Mesenteric fat pad (tissue), 1 donor: ENCODE measurements around the gene BCL2L1. TPM values are rescaled to one million over a fixed set of nuclear protein-coding genes. Genes with fewer than 3 reads are reported as not detected.
"Not testable (repeated sequence)": the region's sequence is repeated elsewhere in the genome, so short reads cannot be mapped to it uniquely, and the experiment has no call there.

Source experiments
- DNase-seq: peaks from one replicate; pipeline ENCODE4 v3.0.0-alpha.2; 2020; ENCODE audit warnings: low spot score
- total RNA-seq: library from RNA; stranded (reverse); fragmentation: NEBNext Ultra II Directional; extraction: Animal tissue kit (Norgen Biotek cat#: 25700); gene quantifications from one replicate; pipeline ENCODE4 v1.2.1, GENCODE V29; 2021
- donor health status: DM: yes; HTN: yes; CAD: no.

Gene BCL2L1
- total RNA-seq, 1 donor from 2014 or later, result 135 TPM

- no peak for DNase-seq
Observed at GRCh38 chr20:31663524-31663837, 59.2 kb downstream of the BCL2L1 start.

GRCh38 chr20:31662372-31662854, 60.3 kb downstream of the BCL2L1 start:
- no peak for DNase-seq

DNA sequence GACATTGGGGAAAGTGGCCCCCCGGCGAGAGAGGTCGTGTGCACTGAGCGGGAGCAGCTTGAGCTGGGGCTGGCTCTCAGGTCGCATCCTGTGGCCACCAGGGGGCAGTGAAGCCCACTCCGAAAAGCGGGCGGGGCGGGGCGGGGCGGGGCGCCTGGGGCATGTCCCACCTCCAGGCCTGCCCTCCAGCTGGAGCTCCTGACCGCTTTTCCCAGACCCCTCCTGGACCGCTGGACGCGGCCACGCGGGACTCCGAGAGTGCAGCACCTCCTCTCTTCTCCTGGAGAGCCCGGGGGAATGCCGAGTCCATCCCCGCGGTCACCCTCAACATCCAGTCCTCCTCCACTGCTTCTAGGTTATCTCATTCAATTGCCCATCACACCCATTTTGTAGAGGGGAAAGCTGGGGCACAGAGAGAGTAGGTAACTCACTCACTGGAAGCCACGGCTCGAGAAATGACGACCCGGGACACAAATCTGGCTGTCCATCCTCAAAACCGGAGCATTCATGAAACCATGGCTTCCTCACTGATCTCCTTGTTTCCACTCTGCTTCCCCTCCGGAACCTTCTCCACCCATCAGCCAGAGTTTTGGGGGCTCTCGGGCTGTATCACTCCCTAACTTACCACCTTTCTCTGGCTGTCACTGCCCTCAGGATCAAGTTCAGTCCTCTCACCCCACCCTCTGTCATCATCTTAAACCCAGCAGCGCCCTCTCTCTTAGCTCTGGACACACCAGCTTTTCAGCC, 60.9 kb downstream of the BCL2L1 start:
- no peak for DNase-seq

- no peak for DNase-seq
Observed at GRCh38 chr20:31654534-31654933, 68.1 kb downstream of the BCL2L1 start.

DNA sequence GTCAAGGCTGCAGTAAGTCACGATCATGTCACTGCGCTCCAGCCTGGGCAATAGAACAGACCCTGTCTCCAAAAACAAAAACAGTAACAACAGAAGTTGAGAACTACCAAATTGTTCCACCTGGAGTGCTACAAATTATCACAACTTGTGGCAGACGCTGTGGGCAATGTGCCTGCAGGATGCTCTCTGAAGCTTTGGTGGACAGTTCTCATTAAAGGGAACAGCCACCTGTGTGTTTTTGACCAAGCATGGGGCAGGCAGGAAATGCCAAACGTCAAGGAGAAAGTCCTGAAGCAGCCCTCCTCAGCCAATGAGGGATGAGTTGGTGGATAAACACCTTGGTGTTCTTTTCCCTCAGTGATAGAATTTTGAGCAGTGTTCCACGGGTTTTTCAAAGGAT, 69.1 kb downstream of the BCL2L1 start:
- DNase-seq, result no peak

DNA sequence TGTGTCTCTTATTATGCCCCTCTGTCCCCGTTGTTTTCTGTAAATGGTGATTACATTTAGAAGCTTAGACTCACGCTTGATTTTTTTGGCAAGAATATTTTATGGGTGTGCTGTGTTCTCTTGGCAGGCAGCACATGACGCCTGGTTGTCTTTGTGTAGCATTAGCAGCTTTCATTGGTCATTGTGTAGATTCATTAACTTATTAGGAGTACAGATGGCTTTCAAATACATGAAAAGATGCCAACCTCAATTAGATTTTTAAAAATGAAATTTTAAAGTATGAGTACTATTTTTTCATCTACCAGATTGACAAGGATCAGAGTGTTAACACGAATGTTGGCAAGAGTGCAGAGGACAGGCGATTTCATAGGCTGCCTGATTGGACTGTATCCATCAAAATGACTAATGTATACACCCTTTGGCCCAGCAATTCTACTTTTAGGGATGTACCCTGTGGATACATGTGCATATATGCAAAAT, 69.7 kb downstream of the BCL2L1 start:
- DNase-seq, result no peak

GRCh38 chr20:31648104-31648503, 74.6 kb downstream of the BCL2L1 start:
- not testable (repeated sequence) for DNase-seq

- no peak for DNase-seq
Observed at GRCh38 chr20:31644701-31645100, 78.0 kb downstream of the BCL2L1 start.

DNA sequence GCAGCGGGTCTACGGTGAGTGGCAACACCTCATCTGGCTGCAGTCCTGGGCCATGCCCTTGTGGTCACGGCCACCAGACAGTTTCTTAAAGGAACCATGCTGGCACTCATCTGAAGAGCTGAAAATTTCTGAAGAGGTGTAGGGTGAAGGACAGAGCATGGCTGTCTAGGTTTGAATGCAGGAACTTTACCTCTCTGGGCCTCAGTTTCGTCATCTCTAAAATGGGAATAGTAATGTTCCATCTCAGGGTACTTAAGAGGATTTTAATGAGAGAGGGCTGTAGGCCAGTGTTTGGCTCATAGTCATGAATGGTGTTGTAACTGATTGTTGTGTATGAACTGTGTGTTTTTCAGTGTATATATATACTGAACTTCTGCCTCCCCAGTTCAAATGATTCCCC, 79.1 kb downstream of the BCL2L1 start:
- no peak for DNase-seq

- DNase-seq, result no peak
Observed at GRCh38 chr20:31642837-31643236, 79.8 kb downstream of the BCL2L1 start.

GRCh38 chr20:31641391-31641790, 81.3 kb downstream of the BCL2L1 start:
- DNase-seq, result no peak

GRCh38 chr20:31640259-31640658, 82.4 kb downstream of the BCL2L1 start:
- DNase-seq, result no peak

GRCh38 chr20:31638816-31639215, 83.9 kb downstream of the BCL2L1 start:
- DNase-seq, result no peak

DNA sequence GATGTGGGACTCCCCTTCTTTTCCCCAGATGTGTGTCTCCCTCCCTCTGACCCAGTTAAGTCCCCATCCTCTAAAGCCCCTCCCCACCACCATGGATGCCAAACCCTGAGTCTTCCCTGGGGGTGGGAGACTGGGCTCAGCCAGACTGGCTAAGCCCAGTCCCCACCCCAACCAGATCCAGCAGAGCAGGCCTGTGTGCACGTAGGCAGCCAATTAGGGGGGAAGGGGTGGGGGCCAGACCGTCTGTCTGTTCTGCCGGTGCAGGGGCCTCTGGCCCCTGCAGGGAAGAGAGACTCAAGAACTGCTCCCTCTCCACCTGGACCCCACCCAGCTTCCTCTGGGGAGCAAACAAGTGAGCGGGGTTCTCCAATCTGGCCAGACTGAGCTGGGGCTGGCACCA, 84.4 kb downstream of the BCL2L1 start:
- DNase-seq, result no peak

GRCh38 chr20:31637660-31638059, 85.0 kb downstream of the BCL2L1 start, which contains the start of gene COX4I2:
Gene COX4I2, plus strand, starts transcription at chr20:31637912. Its CDS starts 1,106 bp downstream, at chr20:31639018.
- no peak for DNase-seq

GRCh38 chr20:31633339-31633914, 89.2 kb downstream of the BCL2L1 start:
- DNase-seq, result no peak

DNA sequence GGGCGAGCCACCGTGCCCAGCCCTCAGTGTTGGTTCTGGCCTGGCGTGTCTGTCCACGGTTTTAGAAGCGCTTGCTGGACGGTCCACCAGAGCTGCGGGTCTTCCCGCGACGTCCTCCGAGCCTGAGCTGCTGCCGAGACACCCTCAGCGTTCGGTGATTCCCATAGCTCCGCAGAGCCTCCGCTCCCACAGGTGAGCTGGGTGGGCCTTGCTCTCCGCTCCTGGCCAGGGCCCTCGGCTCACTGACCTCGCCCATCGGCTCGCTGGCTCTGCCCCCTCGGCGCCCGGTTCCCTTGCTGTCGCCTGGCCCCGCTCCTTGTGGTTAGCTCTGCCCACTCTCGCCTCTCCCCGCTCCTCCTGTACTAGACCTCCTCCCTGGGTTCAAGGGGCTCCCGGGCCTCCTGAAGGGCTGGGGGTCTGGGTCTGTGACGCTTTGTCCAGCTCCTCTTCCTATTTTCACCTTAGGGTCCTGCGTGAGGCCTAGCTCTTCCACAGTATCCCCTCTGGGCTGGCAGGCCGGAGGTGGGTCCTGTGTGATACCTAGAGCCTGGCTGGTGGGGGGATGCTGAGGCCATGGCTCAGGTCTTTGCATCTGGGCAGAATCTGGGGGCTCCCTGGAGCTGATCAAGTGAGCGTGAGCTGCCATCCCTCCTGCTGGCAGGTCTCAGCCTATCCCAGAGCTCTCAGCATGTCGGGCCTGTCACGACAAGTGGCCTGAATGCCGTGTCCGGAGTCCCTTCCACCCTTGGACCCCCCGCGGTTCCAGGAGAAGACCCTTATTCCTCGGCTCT, 89.9 kb downstream of the BCL2L1 start:
- no peak for DNase-seq

- no peak for DNase-seq
Observed at GRCh38 chr20:31630187-31630790, 92.4 kb downstream of the BCL2L1 start.

- not testable (repeated sequence) for DNase-seq
Observed at GRCh38 chr20:31628057-31628456, 94.6 kb downstream of the BCL2L1 start.

DNA sequence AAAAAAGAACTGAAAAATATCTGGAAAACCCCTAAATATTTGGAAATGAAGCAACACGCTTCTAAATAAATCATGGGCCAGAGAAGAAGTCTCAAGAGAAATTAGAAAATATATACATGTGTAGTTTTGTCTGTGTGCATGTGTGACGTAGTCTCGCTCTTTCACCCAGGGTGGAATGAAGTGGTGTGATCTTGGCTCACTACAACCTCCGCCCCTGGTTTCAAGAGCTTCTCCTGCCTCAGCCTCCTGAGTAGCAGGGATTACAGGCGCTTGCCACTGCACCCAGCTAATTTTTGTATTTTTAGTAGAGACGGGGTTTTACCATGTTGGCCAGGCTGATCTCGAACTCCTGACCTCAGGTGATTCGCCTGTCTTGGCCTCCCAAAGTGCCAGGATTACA, 96.1 kb downstream of the BCL2L1 start:
- not testable (repeated sequence) for DNase-seq

GRCh38 chr20:31623123-31623505, 99.6 kb downstream of the BCL2L1 start:
- not testable (repeated sequence) for DNase-seq

GRCh38 chr20:31620246-31620645, 102.4 kb downstream of the BCL2L1 start:
- DNase-seq, result no peak
